Measurements from ENCODE around the gene PRMT7. TPM values are rescaled to one million over a fixed set of nuclear protein-coding genes. Genes with fewer than 3 reads are reported as not detected.

PRMT7 gene
- total RNA-seq, 5 donors from 2014 or later (not counting 1 experiment from before 2014, with no cell fraction given) = 80.1 to 92.4 (median 87.2) TPM

DNA sequence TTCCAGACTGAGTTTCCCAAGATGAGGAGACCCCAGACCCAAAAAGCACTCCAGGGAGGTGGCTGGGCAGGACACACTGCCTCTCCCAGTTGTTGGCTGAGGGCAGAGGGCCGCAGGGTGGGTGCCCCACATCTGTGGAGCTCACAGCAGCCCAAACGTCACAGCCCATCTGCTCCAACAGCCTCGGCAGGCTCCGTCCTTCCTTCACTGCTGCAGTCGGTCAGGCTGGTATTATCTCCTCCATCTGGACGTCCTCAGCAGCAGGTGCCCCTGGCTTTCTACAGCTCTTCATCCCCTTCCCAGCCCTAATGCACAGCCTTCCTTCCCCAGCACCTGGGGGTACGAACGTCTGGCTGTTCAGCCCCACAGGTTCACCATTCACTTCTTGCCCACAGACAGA, 55.2 kb downstream of the PRMT7 start:
- Histone ChIP-seq H3K4me3 (ENCODE audit: control insufficient read depth in 1 of 2, extremely low read depth in 1 of 2, low read length in 1 of 2) (no peak overlapping the region), H3K27ac (ENCODE audit: low read length) (no peak overlapping the region), H3K4me1 (ENCODE audit: control insufficient read depth in 1 of 2, extremely low read depth in 1 of 2, insufficient read depth in 2 of 2, low read length in 2 of 2) (peaks cover 15 to 46% of the 10 kb centered on the region in 2 experiments), H3K27me3 (replicated peaks in 1 of 2; ENCODE audit: control insufficient read depth in 2 of 2, extremely low read depth in 1 of 2, insufficient read depth in 2 of 2, low read length in 1 of 2) (peaks cover 0 to 45% of the 10 kb centered on the region in 2 experiments), H3K9me3 (no peaks in the 10 kb centered on the region), H3K36me3 (ENCODE audit: control insufficient read depth in 2 of 2, extremely low read depth in 1 of 2, insufficient read depth in 1 of 2, low read length in 1 of 2) (no peaks in the 10 kb centered on the region)
- peaks cover 42 to 60% (median 42%) of the 10 kb centered on the region in 3 donors for H3K4me1 Mint-ChIP-seq
- DNase-seq = no peak
- peaks cover 2 to 4% of the 10 kb centered on the region in 2 donors for H3K27me3 Mint-ChIP-seq
- ChIA-PET POLR2A (no interaction called here), CTCF (interaction anchor here in 1 of 2 donors (0.7 kb wide), 1 partner anchor 145 kb away, joined by 12 read pairs; no protein-coding TSS in a partner anchor)
- ATAC-seq (replicated peaks in 1 of 4) = no peak
- no peaks in the 10 kb centered on the region for H3K9me3 Mint-ChIP-seq
- H3K36me3 Mint-ChIP-seq = no peaks in the 10 kb centered on the region
- no peak overlapping the region for H3K4me3 Mint-ChIP-seq
- H3K27ac Mint-ChIP-seq = no peak overlapping the region
- 81% methylated on average over 8 of the region's 8 CpGs for WGBS (ENCODE audit: insufficient coverage)

DNA sequence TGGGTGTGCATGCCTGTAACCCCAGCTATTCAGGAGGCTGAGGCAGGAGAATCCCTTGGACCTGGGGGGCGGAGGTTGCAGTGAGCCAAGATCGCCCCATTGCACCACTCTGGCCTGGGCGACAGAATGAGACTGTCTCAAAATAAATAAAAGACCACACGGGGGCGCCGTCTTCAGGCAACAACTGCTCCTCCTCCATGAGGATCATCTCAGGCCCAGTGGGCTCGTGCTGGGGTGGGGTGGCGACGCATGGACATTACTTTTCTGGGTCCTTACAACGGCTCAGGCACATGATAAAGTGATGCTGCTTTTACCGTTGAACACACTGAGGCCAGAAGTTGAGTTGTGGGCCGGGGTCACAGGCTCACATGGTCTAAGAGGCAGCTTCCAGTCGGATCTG, 56.2 kb downstream of the PRMT7 start:
- DNase-seq (peak in 21 of 35 experiments; percentile 17 to 68 (median 35)), ATAC-seq (replicated peaks in 1 of 4) (peak in 1 of 4 experiments; percentile 33)
- Histone ChIP-seq H3K36me3 (ENCODE audit: control insufficient read depth in 2 of 2, extremely low read depth in 1 of 2, insufficient read depth in 1 of 2, low read length in 1 of 2) (no peaks in the 10 kb centered on the region), H3K27ac (ENCODE audit: low read length) (no peak overlapping the region), H3K9me3 (no peaks in the 10 kb centered on the region), H3K4me3 (ENCODE audit: control insufficient read depth in 1 of 2, extremely low read depth in 1 of 2, low read length in 1 of 2) (no peak overlapping the region), H3K4me1 (ENCODE audit: control insufficient read depth in 1 of 2, extremely low read depth in 1 of 2, insufficient read depth in 2 of 2, low read length in 2 of 2) (peaks cover 15 to 56% of the 10 kb centered on the region in 2 experiments), H3K27me3 (replicated peaks in 1 of 2; ENCODE audit: control insufficient read depth in 2 of 2, extremely low read depth in 1 of 2, insufficient read depth in 2 of 2, low read length in 1 of 2) (peaks cover 0 to 45% of the 10 kb centered on the region in 2 experiments)
- no peaks in the 10 kb centered on the region for H3K9me3 Mint-ChIP-seq
- no peaks in the 10 kb centered on the region for H3K36me3 Mint-ChIP-seq
- H3K27me3 Mint-ChIP-seq = peaks cover 2 to 4% of the 10 kb centered on the region in 2 donors
- peak overlapping the region in 1 of 3 donors; percentile 75 for H3K4me3 Mint-ChIP-seq
- WGBS (ENCODE audit: insufficient coverage) = 70% methylated on average over 10 of the region's 13 CpGs
- peaks cover 47 to 63% (median 47%) of the 10 kb centered on the region in 3 donors for H3K4me1 Mint-ChIP-seq
- no peak overlapping the region for H3K27ac Mint-ChIP-seq
- POLR2A ChIA-PET = no interaction called here
- CTCF ChIA-PET = interaction anchor here in 1 of 2 donors (0.5 to 0.7 kb wide), 3 partner anchors 68 to 217 kb away, joined by 4 to 12 read pairs (median 7); no protein-coding TSS in a partner anchor

DNA sequence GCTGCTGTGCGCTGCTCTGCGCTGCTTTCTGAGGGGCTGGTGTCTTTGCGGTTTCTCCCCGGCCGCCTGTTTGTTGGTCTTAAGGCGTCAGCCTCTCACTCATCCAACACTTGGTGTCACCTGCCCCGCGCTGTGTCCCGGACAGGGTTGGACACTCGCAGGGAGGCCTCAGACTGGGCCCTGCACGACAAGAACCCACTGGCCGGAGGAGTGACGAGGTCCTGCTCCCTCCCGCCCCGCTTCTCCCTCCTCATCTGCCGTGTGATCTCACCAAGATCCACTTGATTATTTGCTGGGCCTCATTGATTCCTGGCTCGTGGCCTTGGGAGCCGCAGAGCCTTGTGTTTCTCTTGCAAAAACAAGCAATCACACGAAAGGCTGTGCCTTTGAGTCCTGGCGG, 56.6 kb downstream of the PRMT7 start:
- Mint-ChIP-seq H3K9me3 (no peaks in the 10 kb centered on the region), H3K4me1 (peaks cover 47 to 63% (median 48%) of the 10 kb centered on the region in 3 donors), H3K27ac (no peak overlapping the region), H3K27me3 (peaks cover 2 to 4% of the 10 kb centered on the region in 2 donors), H3K4me3 (peak overlapping the region in 1 of 3 donors; percentile 75), H3K36me3 (no peaks in the 10 kb centered on the region)
- Histone ChIP-seq H3K9me3 (no peaks in the 10 kb centered on the region), H3K4me1 (ENCODE audit: control insufficient read depth in 1 of 2, extremely low read depth in 1 of 2, insufficient read depth in 2 of 2, low read length in 2 of 2) (peaks cover 15 to 60% of the 10 kb centered on the region in 2 experiments), H3K36me3 (ENCODE audit: control insufficient read depth in 2 of 2, extremely low read depth in 1 of 2, insufficient read depth in 1 of 2, low read length in 1 of 2) (no peaks in the 10 kb centered on the region), H3K27ac (ENCODE audit: low read length) (no peak overlapping the region), H3K4me3 (ENCODE audit: control insufficient read depth in 1 of 2, extremely low read depth in 1 of 2, low read length in 1 of 2) (no peak overlapping the region), H3K27me3 (replicated peaks in 1 of 2; ENCODE audit: control insufficient read depth in 2 of 2, extremely low read depth in 1 of 2, insufficient read depth in 2 of 2, low read length in 1 of 2) (peaks cover 0 to 45% of the 10 kb centered on the region in 2 experiments)
- ChIA-PET POLR2A (interaction anchor here in 1 of 2 donors (0.6 kb wide), 1 partner anchor 764 kb away, joined by 6 read pairs; no protein-coding TSS in a partner anchor), CTCF (interaction anchor here in 1 of 2 donors (0.7 kb wide), 1 partner anchor 68 kb away, joined by 4 read pairs; no protein-coding TSS in a partner anchor)
- no peak for ATAC-seq (replicated peaks in 1 of 4)
- DNase-seq = no peak
- WGBS (ENCODE audit: insufficient coverage) = 89% methylated on average over 16 of the region's 20 CpGs

DNA sequence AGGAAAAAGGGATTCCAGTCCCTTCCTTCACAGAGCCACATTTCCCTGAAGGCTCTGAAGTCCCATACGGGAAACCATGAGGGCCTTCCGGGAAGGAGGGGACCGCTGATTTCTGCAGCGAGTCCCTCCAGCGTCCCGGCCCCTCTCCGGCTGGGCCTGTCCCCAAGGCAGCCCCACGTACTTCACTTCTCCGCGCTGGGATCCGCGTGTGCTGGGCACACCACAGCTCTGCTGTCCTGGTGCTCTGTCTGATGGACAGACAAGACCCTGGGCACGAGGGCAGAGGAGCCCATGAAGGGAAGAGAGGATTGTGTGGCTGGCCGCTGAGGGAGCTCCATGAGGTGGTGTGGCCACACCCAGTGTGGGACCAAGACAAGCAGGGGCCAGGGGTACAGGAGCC, 57.1 kb downstream of the PRMT7 start:
- H3K36me3 Mint-ChIP-seq = no peaks in the 10 kb centered on the region
- H3K27ac Mint-ChIP-seq = no peak overlapping the region
- DNase-seq (no peak), ATAC-seq (replicated peaks in 1 of 4) (no peak)
- ChIA-PET CTCF (no interaction called here), POLR2A (interaction anchor here in 1 of 2 donors (0.6 kb wide), 1 partner anchor 764 kb away, joined by 6 read pairs; no protein-coding TSS in a partner anchor)
- no peak overlapping the region for H3K27ac ChIP-seq (ENCODE audit: low read length)
- no peak overlapping the region for H3K4me3 ChIP-seq (ENCODE audit: control insufficient read depth in 1 of 2, extremely low read depth in 1 of 2, low read length in 1 of 2)
- 86% methylated on average over 14 of the region's 14 CpGs for WGBS (ENCODE audit: insufficient coverage)
- no peaks in the 10 kb centered on the region for H3K9me3 ChIP-seq
- H3K4me1 Mint-ChIP-seq = peaks cover 47 to 63% (median 48%) of the 10 kb centered on the region in 3 donors
- H3K36me3 ChIP-seq (ENCODE audit: control insufficient read depth in 2 of 2, extremely low read depth in 1 of 2, insufficient read depth in 1 of 2, low read length in 1 of 2) = no peaks in the 10 kb centered on the region
- peaks cover 2 to 4% of the 10 kb centered on the region in 2 donors for H3K27me3 Mint-ChIP-seq
- no peaks in the 10 kb centered on the region for H3K9me3 Mint-ChIP-seq
- H3K4me1 ChIP-seq (ENCODE audit: control insufficient read depth in 1 of 2, extremely low read depth in 1 of 2, insufficient read depth in 2 of 2, low read length in 2 of 2) = peaks cover 15 to 60% of the 10 kb centered on the region in 2 experiments
- peak overlapping the region in 1 of 3 donors; percentile 75 for H3K4me3 Mint-ChIP-seq
- H3K27me3 ChIP-seq (replicated peaks in 1 of 2; ENCODE audit: control insufficient read depth in 2 of 2, extremely low read depth in 1 of 2, insufficient read depth in 2 of 2, low read length in 1 of 2) = peaks cover 0 to 45% of the 10 kb centered on the region in 2 experiments

DNA sequence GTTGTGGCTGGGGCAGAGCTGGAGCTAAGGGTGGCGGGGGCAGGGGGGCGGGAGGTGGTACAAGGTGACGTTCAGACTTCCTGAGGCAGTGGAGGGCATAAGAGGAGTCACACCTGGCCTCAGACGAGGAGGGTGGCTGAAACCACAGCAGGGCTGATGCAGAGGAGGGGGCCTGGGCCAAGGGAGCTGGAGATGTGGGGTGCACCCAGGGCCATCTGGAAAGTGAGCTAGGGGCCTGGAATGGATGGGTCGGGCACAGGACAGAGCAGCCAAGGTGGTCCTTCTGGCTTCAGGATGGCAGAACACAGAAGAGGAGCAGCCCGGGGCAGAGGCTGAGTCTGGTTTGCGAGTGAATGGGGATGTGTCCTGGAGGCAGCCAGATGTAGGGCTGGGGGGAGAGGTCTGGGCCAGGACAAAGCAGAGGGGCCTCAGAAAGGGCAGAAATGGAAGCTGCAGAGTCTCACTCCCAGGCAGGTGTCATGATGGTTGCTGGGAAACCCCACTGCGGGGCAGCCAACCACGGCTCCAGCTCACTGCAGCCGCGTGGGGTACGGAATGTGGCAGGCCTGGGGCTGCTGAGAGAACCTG, 57.6 kb downstream of the PRMT7 start:
- peaks cover 2 to 4% of the 10 kb centered on the region in 2 donors for H3K27me3 Mint-ChIP-seq
- peak overlapping the region; percentile 19 to 28 for H3K27ac Mint-ChIP-seq
- H3K4me1 Mint-ChIP-seq = peaks cover 47 to 63% (median 48%) of the 10 kb centered on the region in 3 donors
- Histone ChIP-seq H3K27ac (ENCODE audit: low read length) (no peak overlapping the region), H3K9me3 (no peaks in the 10 kb centered on the region), H3K4me1 (ENCODE audit: control insufficient read depth in 1 of 2, extremely low read depth in 1 of 2, insufficient read depth in 2 of 2, low read length in 2 of 2) (peaks cover 15 to 60% of the 10 kb centered on the region in 2 experiments), H3K4me3 (ENCODE audit: control insufficient read depth in 1 of 2, extremely low read depth in 1 of 2, low read length in 1 of 2) (peak overlapping the region in 1 of 2 donors; percentile 3), H3K36me3 (ENCODE audit: control insufficient read depth in 2 of 2, extremely low read depth in 1 of 2, insufficient read depth in 1 of 2, low read length in 1 of 2) (no peaks in the 10 kb centered on the region), H3K27me3 (replicated peaks in 1 of 2; ENCODE audit: control insufficient read depth in 2 of 2, extremely low read depth in 1 of 2, insufficient read depth in 2 of 2, low read length in 1 of 2) (peaks cover 0 to 45% of the 10 kb centered on the region in 2 experiments)
- H3K9me3 Mint-ChIP-seq = no peaks in the 10 kb centered on the region
- peak overlapping the region in 2 of 3 donors; percentile 41 to 75 for H3K4me3 Mint-ChIP-seq
- DNase-seq (peak in 1 of 35 experiments; percentile 43), ATAC-seq (replicated peaks in 1 of 4) (peak in 1 of 4 experiments; percentile 44)
- WGBS (ENCODE audit: insufficient coverage) = 57% methylated on average over 10 of the region's 12 CpGs
- no peaks in the 10 kb centered on the region for H3K36me3 Mint-ChIP-seq
- ChIA-PET POLR2A (interaction anchor here in 1 of 2 donors (0.6 kb wide), 1 partner anchor 763 kb away, joined by 6 read pairs; no protein-coding TSS in a partner anchor), CTCF (interaction anchor here in 1 of 2 donors (0.6 to 0.7 kb wide), 3 partner anchors 61 to 233 kb away, joined by 3 to 4 read pairs (median 3); no protein-coding TSS in a partner anchor)

DNA sequence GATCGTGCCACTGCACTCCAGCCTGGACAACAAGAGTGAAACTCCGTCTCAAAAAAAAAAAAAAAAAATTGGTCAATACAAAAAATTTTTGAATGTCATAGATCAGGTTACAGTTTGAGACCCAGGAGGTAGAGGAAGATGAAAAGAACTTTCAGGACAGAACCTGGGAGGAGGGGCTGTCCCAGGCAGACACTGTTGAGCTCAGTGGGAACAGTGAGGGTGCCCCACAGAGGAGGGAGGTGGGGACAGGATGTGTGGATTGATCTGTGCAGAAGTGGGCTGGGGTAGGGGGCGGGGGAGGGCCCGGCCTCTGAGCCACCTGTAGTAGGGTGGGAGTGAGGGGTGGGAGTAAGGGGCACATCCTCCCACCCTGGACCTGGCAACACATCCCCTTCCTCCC, 58.3 kb downstream of the PRMT7 start:
- DNase-seq = no peak
- Mint-ChIP-seq H3K9me3 (no peaks in the 10 kb centered on the region), H3K36me3 (no peaks in the 10 kb centered on the region), H3K27ac (no peak overlapping the region), H3K4me3 (peak overlapping the region in 2 of 3 donors; percentile 13 to 75), H3K4me1 (peaks cover 47 to 60% (median 48%) of the 10 kb centered on the region in 3 donors), H3K27me3 (peaks cover 2 to 4% of the 10 kb centered on the region in 2 donors)
- H3K36me3 ChIP-seq (ENCODE audit: control insufficient read depth in 2 of 2, extremely low read depth in 1 of 2, insufficient read depth in 1 of 2, low read length in 1 of 2) = no peaks in the 10 kb centered on the region
- no CpG with 5 or more reads among the region's 4 CpGs for WGBS (ENCODE audit: insufficient coverage)
- CTCF ChIA-PET = interaction anchor here (0.6 to 0.7 kb wide), 5 partner anchors 61 to 679 kb away, joined by 3 to 9 read pairs (median 3); no protein-coding TSS in a partner anchor
- H3K27me3 ChIP-seq (replicated peaks in 1 of 2; ENCODE audit: control insufficient read depth in 2 of 2, extremely low read depth in 1 of 2, insufficient read depth in 2 of 2, low read length in 1 of 2) = peaks cover 0 to 43% of the 10 kb centered on the region in 2 experiments
- H3K4me3 ChIP-seq (ENCODE audit: control insufficient read depth in 1 of 2, extremely low read depth in 1 of 2, low read length in 1 of 2) = no peak overlapping the region
- no peaks in the 10 kb centered on the region for H3K9me3 ChIP-seq
- no peak for ATAC-seq (replicated peaks in 1 of 4)
- H3K27ac ChIP-seq (ENCODE audit: low read length) = no peak overlapping the region
- H3K4me1 ChIP-seq (ENCODE audit: control insufficient read depth in 1 of 2, extremely low read depth in 1 of 2, insufficient read depth in 2 of 2, low read length in 2 of 2) = peaks cover 15 to 60% of the 10 kb centered on the region in 2 experiments
- POLR2A ChIA-PET = interaction anchor here in 1 of 2 donors (0.5 kb wide), 1 partner anchor 12 kb away, joined by 3 read pairs; no protein-coding TSS in a partner anchor

Data from T-cell (primary cell).